ENCODE data around the gene ZPR1.
"Not testable (repeated sequence)": the region's sequence is repeated elsewhere in the genome, so short reads cannot be mapped to it uniquely, and the experiment has no call there.

ZPR1 gene

DNA sequence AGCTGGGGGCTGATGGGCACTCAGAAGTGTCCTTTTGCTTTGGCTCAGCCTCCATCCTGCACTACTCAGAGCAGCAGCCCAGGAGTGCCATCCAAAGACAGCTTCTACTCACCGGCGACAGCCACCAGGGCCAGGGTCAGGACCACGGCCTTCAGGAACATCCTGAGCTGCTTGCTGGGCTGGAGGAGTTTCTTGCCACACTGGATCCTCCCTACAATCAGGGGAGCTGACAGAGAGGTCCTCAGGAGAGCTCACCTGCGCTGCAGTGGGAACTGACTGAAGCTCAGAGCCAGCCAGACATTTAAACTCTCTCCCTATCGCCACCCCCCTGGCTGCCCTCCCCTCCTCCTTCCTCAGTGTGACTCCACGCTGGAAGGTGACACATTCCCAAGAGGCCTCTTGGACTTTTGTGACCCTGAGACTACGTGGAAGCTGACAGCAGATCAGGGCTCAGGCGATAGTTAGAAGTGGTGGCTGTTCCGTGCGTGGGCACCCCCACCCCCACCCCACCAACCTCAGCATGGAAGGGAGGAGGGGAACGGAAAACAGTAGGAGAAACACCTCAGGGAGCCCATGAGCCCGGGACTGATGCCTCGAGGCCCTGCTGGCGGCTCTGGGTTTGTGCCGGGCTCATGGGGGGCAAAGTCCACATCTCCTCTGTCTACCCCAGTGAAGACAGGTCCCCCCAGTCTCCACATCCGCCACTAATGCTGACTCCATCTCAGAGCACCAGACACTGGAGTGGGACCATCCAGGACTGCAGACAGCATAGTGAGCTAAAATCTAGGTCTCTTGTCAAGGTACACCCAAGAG is 35.4 kb upstream of the ZPR1 start, which contains the start of gene APOA4:
TSS of gene APOA4 (minus strand) at position 274 of the 813 bp plus-strand sequence. CDS start at position 161, 113 bp downstream.
- no peak for DNase-seq

GRCh38 chr11:116822575-116822974 is 34.8 kb upstream of the ZPR1 start:
- no peak for DNase-seq

GRCh38 chr11:116821050-116821918 is 33.5 kb upstream of the ZPR1 start:
- no peak for DNase-seq

GRCh38 chr11:116819049-116819448 is 31.2 kb upstream of the ZPR1 start:
- DNase-seq: no peak

DNA sequence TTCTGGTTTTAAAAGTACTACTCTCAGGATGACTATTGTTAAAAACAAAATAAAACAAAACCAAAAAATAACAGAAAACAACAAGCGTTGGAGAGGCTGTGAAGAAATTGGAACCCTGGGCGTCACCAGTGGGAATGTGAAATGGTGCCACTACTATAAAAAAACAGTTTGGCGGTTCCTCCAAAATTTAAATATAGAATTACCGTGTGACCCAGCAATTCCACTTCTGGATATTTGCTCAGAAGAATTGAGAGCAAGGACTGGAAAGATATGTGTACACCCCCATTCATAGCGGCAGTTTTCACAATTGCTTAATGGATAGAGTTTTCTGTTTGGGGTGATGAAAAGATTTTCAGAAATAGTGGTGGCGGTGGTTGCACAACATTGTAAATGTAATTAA is 26.7 kb upstream of the ZPR1 start:
- no peak for DNase-seq

DNA sequence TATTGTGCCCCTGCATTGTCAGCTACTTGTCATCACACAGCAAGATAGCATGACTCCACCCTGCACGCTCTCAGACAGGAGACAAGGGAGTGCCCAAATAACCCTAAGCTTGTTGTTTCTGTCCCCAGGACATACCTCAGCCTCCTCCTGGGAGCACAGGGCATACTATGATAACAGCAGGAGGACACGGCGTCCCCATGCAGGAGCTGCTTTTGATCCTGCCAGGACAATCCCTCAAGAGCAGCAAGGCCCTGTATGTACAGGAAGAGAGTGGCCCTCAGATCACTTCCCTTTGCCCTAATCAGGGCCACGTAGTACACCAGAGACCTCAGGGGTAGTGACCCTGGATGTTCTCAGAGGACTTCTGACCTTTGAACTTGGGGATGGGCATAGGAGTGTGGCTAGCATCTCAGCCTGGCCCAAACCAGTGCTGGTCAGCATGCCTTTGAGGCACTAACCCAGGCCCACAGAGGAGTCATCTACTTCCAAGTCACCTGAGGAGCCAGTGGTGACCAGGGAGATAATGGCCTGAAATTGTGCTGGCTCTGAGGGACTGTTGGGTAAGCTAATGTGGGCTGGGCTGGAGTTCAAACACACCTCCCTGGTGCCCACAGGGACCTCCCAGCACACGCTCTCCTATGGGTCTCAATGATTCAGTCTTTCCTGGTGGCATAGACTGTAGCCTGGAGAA is 26.1 kb upstream of the ZPR1 start:
- no peak for DNase-seq

GRCh38 chr11:116813170-116813569 is 25.3 kb upstream of the ZPR1 start:
- DNase-seq: no peak

GRCh38 chr11:116812109-116812508 is 24.3 kb upstream of the ZPR1 start:
- no peak for DNase-seq

- DNase-seq: no peak
Measured at GRCh38 chr11:116811194-116811593, 23.4 kb upstream of the ZPR1 start.

DNA sequence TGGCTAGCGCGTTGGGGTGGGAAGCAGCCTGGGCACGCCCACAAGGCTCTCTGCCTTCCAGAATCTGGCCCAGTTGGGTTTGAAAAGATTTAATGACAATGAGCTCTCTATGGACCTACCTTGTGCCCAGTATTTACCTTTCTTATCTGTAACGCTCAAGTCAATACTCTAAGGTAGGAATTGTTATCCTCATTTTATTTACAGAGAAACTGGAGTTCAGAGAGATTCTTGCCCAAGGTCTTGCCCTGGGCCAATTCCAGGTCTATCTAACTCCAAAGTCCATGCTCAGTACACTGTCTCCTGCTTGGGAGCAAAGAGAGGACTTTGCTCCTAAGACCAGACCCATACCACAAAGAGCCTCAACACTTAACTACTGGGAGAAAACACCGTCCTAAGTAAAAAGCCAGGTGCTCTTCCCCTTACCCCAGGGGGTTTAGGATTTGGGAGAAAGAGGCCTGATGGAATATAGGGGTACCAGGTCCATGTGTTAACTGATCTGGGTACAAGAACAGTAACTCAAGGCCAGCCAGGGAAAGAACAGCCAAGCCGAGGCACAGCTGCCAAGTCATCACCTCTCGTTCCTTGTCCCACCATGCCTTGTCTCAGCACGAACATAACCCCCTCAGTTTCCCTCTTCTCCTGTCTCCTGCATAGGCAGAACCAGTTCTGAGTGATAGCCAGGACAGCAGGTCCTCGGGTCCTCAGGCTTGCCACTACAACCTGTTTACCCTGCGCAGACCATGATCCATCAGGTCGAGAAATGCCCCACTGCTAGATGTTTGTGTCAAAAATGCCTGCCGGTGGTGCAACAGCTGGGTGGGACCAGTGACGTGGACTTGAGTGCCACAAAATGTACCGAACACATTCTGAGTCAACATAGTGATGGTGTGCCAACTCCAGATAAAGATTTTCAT is 20.7 kb upstream of the ZPR1 start:
- DNase-seq: no peak

DNA sequence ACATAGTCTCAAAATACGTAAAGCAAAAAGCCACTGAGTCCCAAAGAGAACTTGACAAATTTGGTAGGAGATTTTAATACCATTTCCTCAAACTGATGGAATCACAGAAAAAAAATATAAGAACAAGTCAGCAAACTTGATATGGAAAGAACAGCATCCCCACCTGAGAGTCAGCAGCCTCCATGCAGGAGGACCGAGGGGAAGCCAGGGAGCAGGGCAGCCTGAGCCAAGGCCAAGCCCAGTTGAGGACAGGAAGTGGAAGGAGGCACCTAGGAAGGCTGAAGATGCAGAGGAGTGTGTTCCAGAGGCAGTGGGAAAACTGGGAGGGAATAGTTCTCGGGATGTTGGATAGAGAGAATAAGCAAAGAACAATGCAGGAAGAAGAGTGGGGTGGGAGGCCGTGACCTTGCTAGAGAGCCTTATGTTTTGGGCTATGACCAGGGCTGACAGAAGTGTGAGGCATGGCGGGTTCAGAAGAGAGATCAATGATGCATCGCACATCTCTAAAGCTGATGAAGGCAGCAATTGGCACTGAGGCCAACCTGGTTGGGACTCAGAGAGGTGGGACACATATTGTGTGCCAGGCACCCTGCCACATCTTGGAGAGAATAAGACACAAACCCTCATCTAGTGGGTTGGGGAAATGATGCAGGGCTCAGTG is 19.9 kb upstream of the ZPR1 start:
- no peak for DNase-seq

- DNase-seq: no peak
Measured at GRCh38 chr11:116804001-116804400, 16.2 kb upstream of the ZPR1 start.

- DNase-seq: not testable (repeated sequence)
Measured at GRCh38 chr11:116801662-116802061, 13.8 kb upstream of the ZPR1 start.

DNA sequence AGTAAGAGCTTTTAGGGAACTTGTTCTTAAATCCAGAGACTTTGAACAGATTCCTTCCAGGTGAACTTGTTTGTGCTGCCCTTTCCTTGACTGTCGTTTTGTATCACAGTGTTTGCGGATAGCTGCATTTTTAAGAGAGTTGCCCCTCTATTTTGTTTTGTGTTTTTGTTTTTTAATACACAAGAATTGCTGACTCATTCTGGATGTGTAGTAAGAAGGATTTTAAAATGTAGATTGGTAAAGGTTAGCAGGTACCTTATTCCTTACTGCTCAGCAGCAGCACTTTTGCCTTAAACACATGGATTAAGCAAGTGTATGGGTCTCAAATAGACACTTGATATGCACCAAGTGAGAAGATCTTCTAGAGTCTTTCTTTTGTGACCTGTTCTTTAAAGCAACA is 12.8 kb upstream of the ZPR1 start:
- no peak for DNase-seq

DNA sequence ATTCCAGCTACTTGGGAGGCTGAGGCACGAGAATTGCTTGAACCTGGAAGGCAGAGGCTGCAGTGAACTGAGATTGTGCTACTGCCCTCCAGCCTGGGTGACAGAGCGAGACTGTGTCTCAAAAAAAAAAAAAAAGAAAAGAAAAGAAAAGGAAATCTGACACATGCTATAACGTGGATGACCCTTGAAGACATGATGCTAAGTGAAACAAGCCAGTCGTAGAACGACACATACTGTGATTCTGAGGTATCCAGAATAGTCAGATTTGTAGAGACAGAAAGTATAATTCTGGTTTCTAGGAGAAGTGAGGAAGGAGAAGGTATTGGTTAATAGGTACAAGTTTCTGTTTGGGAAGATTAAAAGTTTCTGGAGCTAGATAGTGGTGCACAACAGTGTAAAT is 10.5 kb upstream of the ZPR1 start:
- DNase-seq: no peak

- DNase-seq: no peak
Measured at GRCh38 chr11:116797816-116798215, 10.0 kb upstream of the ZPR1 start.

DNA sequence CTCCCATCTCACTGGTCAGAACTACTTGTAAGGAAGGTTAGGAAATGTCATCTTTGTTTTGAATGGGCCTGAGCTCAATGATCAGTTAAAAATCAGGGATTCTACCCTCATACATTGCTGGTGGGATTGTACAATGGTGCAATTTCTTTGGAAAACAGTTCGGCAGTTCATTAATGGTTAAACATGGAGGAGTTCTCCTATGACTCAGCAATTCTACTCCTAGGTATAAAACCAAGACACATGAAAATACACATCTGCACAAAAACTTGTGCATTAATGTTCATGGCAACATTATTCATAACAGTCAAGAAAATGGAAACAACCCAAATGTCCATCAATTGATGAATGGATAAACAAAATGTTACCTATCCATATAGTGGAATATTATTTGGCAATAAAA is 8.7 kb upstream of the ZPR1 start:
- no peak for DNase-seq

- no peak for DNase-seq
Measured at GRCh38 chr11:116794851-116795250, 7.0 kb upstream of the ZPR1 start.

DNA sequence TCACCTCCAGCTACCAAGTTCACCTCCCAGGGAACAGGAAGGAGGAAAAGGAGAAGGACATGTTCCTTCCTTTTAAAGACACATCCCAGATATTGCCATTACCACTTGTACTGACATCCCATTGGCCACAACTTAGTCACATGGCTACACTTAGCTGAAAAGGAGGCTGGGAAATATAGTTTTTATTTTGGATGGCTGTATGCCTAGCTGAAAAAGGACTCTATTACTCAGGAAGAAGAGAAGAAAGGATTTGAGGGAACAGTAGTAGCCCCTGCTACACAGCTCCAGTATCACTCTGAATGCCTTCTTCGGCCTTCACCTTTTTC is 5.9 kb upstream of the ZPR1 start:
- no peak for DNase-seq

DNA sequence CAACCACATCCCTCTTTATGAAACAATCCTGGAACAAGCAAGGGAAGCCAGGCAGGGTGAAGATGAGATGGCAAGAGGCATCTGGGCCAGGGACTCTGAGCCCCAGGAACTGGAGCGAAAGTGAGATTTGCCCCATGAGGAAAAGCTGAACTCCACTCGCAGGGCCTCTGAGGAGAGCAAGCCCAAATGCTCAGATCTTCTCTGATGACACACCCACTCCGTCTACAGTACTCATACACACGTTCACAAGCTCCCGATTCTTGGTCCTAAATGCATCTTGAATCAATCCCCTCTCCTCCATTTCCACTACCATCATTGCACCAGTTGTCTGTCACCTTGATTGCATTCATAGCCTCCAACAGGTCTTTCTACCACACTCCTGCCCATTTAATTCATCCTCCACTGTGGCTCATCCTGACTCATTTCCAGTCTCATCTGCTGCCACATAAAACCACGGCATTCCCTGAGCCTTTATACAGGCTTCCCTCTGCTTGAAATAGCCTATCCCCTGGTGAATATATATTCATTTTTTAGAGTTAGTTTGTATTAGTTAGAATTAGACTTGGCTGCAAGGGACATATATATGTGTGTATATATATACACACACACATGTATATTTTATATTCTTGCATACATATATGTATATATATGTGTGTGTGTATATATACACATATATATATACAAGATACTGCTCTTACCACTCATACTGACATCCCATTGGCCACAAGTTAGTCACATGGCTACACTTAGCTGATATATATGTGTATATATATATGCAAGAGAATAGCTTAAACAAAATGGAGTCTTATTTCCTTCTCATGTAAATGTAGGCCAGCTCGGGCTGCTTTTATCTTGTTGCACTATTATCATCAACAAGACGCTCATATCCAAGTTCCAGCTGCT is 5.3 kb upstream of the ZPR1 start:
- no peak for DNase-seq
